ENCODE data around the gene DNASE1. TPM values are rescaled to one million over a fixed set of nuclear protein-coding genes. Genes with fewer than 3 reads are reported as not detected.
A peak's percentile ranks its signal among the peaks of the same experiment; 100 is the strongest.

The DNASE1 gene
- total RNA-seq, 1 donor from 2014 or later, result 23.1 TPM

DNA sequence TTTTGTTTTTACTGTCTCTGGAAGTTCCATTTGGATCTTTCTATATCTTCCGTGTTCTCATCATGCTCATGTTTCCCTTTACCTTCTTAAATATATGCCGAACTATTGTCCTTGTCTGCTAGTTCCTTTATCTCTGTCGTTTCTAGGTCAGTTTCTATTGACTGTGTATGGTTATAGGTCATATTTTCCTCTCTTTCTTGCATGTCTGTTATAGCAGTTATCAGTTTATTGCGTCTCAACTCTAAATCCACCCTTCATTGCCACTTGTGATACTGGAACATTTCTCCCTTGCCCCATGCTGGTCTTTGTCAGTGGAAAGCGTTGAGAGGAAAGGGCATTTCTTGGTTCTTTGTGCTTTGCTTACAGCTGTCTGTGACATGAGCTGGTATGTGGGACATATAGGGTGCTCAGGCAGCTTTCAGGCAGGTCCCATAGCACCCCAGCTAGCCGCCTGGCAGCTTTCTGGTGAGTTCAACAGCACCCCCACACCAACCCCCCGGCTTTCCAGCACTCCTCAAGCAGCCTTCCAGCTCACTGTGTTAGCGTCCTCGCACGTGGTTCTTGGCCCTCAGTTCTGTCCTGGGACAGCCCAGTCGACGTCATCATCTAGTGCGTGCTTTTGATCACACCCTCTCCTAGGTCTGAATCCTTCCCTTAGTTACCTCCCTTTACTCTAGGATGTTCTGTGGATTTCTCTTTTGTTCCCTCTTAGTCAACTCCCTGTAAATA is 15.4 kb upstream of the DNASE1 start:
- peak; percentile 77 for DNase-seq (ENCODE audit: extremely low spot score, unreplicated experiment)
- H3K4me1 Mint-ChIP-seq (ENCODE audit: unreplicated experiment), result peaks cover 19% of the 10 kb centered on the region
- TF ChIP-seq, protein P1, sequence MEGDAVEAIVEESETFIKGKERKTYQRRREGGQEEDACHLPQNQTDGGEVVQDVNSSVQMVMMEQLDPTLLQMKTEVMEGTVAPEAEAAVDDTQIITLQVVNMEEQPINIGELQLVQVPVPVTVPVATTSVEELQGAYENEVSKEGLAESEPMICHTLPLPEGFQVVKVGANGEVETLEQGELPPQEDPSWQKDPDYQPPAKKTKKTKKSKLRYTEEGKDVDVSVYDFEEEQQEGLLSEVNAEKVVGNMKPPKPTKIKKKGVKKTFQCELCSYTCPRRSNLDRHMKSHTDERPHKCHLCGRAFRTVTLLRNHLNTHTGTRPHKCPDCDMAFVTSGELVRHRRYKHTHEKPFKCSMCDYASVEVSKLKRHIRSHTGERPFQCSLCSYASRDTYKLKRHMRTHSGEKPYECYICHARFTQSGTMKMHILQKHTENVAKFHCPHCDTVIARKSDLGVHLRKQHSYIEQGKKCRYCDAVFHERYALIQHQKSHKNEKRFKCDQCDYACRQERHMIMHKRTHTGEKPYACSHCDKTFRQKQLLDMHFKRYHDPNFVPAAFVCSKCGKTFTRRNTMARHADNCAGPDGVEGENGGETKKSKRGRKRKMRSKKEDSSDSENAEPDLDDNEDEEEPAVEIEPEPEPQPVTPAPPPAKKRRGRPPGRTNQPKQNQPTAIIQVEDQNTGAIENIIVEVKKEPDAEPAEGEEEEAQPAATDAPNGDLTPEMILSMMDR (IDR thresholded peaks at IDR 0.05), result no peak
- no peak overlapping the region for H3K27ac Mint-ChIP-seq (ENCODE audit: unreplicated experiment)
- no peaks in the 10 kb centered on the region for H3K9me3 Mint-ChIP-seq (ENCODE audit: unreplicated experiment)
- peaks cover 2% of the 10 kb centered on the region for H3K36me3 Mint-ChIP-seq (ENCODE audit: unreplicated experiment)
- H3K27me3 Mint-ChIP-seq (ENCODE audit: unreplicated experiment), result no peaks in the 10 kb centered on the region
- H3K4me3 Mint-ChIP-seq (ENCODE audit: unreplicated experiment), result no peak overlapping the region

DNA sequence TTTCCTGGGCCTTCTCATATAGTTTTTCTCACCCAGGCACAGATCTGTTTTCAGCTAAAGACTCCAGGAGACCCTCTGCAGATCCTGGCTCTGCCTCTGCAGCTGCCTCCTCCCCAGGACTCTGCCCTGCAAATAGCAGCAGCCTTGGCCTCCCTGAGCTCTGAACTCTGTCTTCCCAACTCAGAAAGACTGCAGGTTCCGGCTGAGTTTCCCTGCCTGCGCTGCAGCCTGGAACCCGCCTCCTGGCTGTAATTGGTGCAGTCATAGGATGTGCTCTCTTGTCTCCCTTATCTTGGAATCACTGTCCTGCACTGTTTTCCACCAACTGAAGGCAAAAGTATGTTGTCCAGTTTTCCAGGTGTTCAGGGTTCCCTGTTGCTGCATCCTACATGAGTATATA is 14.3 kb upstream of the DNASE1 start:
- TF ChIP-seq, protein P1 (IDR thresholded peaks at IDR 0.05), result no peak
- Mint-ChIP-seq H3K27ac (ENCODE audit: unreplicated experiment) (no peak overlapping the region), H3K9me3 (ENCODE audit: unreplicated experiment) (no peaks in the 10 kb centered on the region), H3K36me3 (ENCODE audit: unreplicated experiment) (peaks cover 2% of the 10 kb centered on the region), H3K4me1 (ENCODE audit: unreplicated experiment) (peaks cover 21% of the 10 kb centered on the region), H3K27me3 (ENCODE audit: unreplicated experiment) (no peaks in the 10 kb centered on the region), H3K4me3 (ENCODE audit: unreplicated experiment) (no peak overlapping the region)
- DNase-seq (ENCODE audit: extremely low spot score, unreplicated experiment), result peak; percentile 73

DNA sequence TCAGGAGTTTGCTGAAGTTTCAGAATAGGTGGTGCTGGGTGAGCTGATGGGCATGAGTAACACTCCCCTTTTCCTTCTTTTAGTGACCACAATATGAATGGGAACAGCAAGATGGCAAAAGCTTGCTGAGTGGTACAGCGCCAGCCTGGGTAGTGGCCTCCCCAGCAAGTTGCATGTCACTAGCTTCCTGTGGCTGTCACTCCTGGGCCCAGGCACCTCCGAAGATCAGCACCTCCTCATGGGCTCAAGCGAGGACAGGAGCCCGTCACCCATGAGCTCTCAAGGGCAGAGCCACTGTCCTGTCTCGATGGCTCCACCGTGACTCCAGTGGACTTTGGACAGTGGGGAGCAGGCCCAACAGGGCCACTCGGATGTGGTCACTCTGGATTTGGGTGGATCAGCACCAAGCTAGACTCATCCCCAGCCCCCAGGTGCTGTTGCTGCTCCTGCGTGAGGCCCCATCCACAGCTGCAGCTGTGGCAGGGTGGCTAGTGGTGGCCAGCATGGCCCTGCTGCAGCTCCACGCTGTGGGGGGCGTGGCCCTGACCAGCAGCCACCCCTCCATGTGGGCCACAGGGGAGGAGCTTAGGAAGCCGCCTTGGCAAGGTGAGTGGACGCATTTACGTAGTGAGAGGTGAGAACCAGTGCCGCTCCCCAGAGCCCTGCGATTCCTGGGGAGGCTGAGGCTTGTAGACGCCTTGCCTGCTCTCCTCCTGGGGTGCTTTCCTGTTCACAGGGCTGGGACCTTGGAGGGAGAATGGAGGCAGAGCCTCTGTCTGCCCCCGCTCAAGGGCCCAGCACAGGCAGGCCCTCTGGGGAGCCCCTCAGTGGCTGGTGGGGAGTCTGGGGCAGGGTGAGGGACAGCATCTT is 13.6 kb upstream of the DNASE1 start:
- peaks cover 26% of the 10 kb centered on the region for H3K4me1 Mint-ChIP-seq (ENCODE audit: unreplicated experiment)
- H3K4me3 Mint-ChIP-seq (ENCODE audit: unreplicated experiment), result no peak overlapping the region
- TF ChIP-seq, protein P1 (IDR thresholded peaks at IDR 0.05), result no peak
- no peak overlapping the region for H3K27ac Mint-ChIP-seq (ENCODE audit: unreplicated experiment)
- no peaks in the 10 kb centered on the region for H3K27me3 Mint-ChIP-seq (ENCODE audit: unreplicated experiment)
- peaks cover 2% of the 10 kb centered on the region for H3K36me3 Mint-ChIP-seq (ENCODE audit: unreplicated experiment)
- no peaks in the 10 kb centered on the region for H3K9me3 Mint-ChIP-seq (ENCODE audit: unreplicated experiment)
- DNase-seq (ENCODE audit: extremely low spot score, unreplicated experiment), result peak; percentile 79

DNA sequence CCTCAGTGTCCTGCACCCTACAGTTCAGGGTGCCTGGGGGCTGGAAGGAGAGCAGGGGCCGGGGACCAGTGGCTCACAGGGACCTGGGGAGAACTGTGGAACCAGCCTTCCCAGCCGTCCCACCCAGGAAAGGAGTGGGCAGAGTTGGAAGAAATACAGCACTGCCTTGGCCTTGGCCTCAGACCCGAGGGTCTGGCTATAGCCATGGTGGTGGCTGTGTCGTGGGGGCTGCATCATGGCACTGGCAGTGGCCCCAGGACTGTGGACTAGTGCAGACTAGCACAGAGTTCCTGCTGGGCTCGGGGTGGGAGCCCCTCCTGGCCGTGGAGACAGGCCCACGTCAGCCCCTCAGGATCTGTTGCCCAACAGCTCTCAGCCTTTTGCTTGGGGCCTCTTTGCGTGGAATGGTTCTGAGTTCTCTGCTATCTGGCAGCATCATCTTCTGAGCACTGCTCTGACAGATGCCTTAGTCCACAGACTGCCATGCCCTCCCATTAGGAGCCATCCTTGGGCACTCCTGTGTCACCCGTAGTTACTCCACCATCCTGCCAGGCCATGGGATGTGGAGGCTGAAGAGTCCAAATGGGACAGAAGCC is 12.6 kb upstream of the DNASE1 start:
- TF ChIP-seq, protein P1 (IDR thresholded peaks at IDR 0.05), result no peak
- peaks cover 2% of the 10 kb centered on the region for H3K36me3 Mint-ChIP-seq (ENCODE audit: unreplicated experiment)
- H3K27me3 Mint-ChIP-seq (ENCODE audit: unreplicated experiment), result no peaks in the 10 kb centered on the region

More for the DNA sequence above, 12.6 kb upstream of the DNASE1 start:
- no peak overlapping the region for H3K4me3 Mint-ChIP-seq (ENCODE audit: unreplicated experiment)
- H3K9me3 Mint-ChIP-seq (ENCODE audit: unreplicated experiment), result no peaks in the 10 kb centered on the region
- H3K4me1 Mint-ChIP-seq (ENCODE audit: unreplicated experiment), result peaks cover 30% of the 10 kb centered on the region
- DNase-seq (ENCODE audit: extremely low spot score, unreplicated experiment), result peak; percentile 75
- peak overlapping the region; percentile 66 for H3K27ac Mint-ChIP-seq (ENCODE audit: unreplicated experiment)

Data from osteocyte (in vitro differentiated cells).